Measurements from ENCODE around the gene PDE7B. TPM values are rescaled to one million over a fixed set of nuclear protein-coding genes. Genes with fewer than 3 reads are reported as not detected.
"Not testable (repeated sequence)": the region's sequence is repeated elsewhere in the genome, so short reads cannot be mapped to it uniquely, and the experiment has no call there.

Gene PDE7B
- total RNA-seq, 2 experiments from 2014 or later: not detected

DNA sequence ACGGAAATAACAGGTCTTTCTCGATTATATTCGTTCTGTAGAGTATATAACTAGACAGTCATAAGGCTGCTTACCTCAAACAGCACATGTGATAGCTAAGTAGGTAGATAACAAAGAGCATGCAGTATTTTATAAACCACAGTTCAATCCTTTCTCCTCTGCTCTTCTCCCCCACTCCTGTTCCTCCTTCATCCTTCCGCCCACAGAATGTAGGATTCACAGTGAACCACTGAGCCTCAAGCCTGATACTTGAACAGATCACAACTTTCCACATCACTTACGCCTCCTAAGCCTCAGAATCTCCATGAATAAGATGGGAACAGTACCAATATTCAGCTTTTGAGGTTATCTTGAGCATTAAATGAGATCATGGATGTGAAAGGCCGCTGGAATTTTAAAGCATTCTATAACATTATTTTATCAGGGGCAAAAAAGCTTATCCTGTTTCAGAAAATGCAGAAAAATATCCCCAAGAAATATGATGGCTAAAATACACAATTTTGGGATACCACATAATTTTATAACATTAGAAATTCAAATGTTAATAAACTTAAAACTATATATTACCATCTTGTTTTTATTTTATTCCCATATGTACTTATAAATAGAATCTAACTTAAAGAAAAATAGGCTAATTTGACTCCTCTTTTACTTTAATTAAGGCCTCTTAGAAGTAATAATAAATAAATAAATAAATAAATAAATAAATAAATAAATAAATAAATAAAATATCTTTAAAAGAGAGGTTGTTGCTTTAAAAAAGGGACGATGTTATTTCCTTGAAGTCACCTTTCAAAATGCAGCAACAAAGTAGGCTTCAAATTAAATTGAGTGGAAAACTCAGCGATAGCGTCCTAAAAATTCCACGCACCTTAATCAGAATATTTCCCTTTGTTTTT is 365.3 kb downstream of the PDE7B start:
- Histone ChIP-seq H3K4me2 (ENCODE audit: low read length) (no peak overlapping the region), H2AFZ (ENCODE audit: low read length) (no peak overlapping the region), H3K4me3 (ENCODE audit: low read depth, low read length, poor library complexity, severe bottlenecking) (no peak overlapping the region), H3K36me3 (ENCODE audit: insufficient read depth, low read length) (no peaks in the 10 kb centered on the region), H3K79me2 (ENCODE audit: insufficient read depth, low read depth, low read length) (no peaks in the 10 kb centered on the region), H3K4me1 (ENCODE audit: insufficient read depth, low read length, poor library complexity, severe bottlenecking) (no peaks in the 10 kb centered on the region), H3K9me2 (ENCODE audit: insufficient read depth, low read length) (no peaks in the 10 kb centered on the region), H3K27ac (ENCODE audit: low read depth, low read length, poor library complexity, severe bottlenecking) (no peak overlapping the region), H4K20me1 (ENCODE audit: insufficient read depth, low read length) (no peaks in the 10 kb centered on the region), H3K9me3 (ENCODE audit: low read length) (no peaks in the 10 kb centered on the region)
- ChIA-PET POLR2A (interaction anchor here (0.6 to 1.3 kb wide), 3 partner anchors 9 to 727 kb away, joined by 3 to 5 read pairs (median 3); no protein-coding TSS in a partner anchor), CTCF (ENCODE audit: unreplicated experiment) (interaction anchor here (0.8 kb wide), 1 partner anchor 10 kb away, joined by 5 read pairs; no protein-coding TSS in a partner anchor)
- TF ChIP-seq, protein P1, sequence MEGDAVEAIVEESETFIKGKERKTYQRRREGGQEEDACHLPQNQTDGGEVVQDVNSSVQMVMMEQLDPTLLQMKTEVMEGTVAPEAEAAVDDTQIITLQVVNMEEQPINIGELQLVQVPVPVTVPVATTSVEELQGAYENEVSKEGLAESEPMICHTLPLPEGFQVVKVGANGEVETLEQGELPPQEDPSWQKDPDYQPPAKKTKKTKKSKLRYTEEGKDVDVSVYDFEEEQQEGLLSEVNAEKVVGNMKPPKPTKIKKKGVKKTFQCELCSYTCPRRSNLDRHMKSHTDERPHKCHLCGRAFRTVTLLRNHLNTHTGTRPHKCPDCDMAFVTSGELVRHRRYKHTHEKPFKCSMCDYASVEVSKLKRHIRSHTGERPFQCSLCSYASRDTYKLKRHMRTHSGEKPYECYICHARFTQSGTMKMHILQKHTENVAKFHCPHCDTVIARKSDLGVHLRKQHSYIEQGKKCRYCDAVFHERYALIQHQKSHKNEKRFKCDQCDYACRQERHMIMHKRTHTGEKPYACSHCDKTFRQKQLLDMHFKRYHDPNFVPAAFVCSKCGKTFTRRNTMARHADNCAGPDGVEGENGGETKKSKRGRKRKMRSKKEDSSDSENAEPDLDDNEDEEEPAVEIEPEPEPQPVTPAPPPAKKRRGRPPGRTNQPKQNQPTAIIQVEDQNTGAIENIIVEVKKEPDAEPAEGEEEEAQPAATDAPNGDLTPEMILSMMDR (conservative IDR thresholded peaks at IDR 0.05; ENCODE audit: low read length): no peak
- no peak for TF ChIP-seq EZH2phosphoT487 (IDR thresholded peaks at IDR 0.05; ENCODE audit: borderline replicate concordance, low read depth, low read length)
- no TSS peak for BruUV-seq (replicated peaks)
- intact Hi-C loops (cut with micrococcal nuclease; ENCODE audit: unreplicated experiment): no loop called here
- DNase-seq (ENCODE audit: low spot score): no peak

DNA sequence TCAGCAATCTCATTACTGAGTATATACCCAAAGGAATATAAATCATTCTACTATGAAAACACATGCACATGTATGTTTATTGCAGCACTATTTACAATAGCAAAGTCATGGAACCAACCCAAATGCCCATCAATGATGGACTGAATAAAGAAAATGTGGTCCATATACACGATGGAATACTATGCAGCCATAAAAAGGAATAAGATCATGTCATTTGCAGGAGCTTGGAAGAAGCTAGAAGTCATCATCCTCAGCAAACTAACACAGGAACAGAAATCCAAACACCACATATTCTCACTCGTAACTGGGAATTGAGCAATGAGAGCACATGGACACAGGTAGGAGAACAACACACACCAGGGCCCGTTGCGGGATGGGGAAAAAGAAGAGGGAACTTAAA is 373.5 kb downstream of the PDE7B start:
- H3K79me2 ChIP-seq (ENCODE audit: insufficient read depth, low read depth, low read length); H3K27ac ChIP-seq (ENCODE audit: low read depth, low read length, poor library complexity, severe bottlenecking); H2AFZ ChIP-seq (ENCODE audit: low read length); POLR2A ChIA-PET; H3K9me3 ChIP-seq (ENCODE audit: low read length); H3K9me2 ChIP-seq (ENCODE audit: insufficient read depth, low read length); DNase-seq (ENCODE audit: low spot score); H3K36me3 ChIP-seq (ENCODE audit: insufficient read depth, low read length); CTCF ChIA-PET (ENCODE audit: unreplicated experiment); H4K20me1 ChIP-seq (ENCODE audit: insufficient read depth, low read length); H3K4me2 ChIP-seq (ENCODE audit: low read length); H3K4me3 ChIP-seq (ENCODE audit: low read depth, low read length, poor library complexity, severe bottlenecking); BruUV-seq (replicated peaks): not testable (repeated sequence)
- intact Hi-C loops (cut with micrococcal nuclease; ENCODE audit: unreplicated experiment): loop anchor here (5.0 to 10.0 kb wide), 4 partner anchors 92 to 773 kb away; no protein-coding TSS in a partner anchor
- H3K4me1 ChIP-seq (ENCODE audit: insufficient read depth, low read length, poor library complexity, severe bottlenecking): peaks cover 14% of the 10 kb centered on the region

DNA sequence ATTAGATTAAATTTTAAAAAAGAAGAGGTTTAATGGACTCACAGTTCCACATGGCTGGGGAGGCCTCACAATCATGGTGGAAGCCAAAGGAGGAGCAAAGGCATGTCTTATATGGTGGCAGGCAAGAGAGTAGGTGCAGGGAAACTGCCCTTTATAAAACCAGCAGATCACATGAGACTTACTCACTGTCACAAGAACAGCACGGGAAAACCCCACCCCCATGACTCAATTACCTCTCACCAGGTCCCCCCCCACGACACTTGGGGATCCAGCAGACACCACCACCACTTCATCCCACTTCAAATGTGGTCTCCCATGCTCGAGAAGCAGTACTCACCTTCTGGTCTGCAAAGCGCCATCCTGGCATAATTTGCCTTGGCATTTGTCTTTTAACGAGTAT is 374.0 kb downstream of the PDE7B start:
- H3K36me3 ChIP-seq (ENCODE audit: insufficient read depth, low read length): peaks cover 15% of the 10 kb centered on the region
- no peak for TF ChIP-seq EZH2phosphoT487 (IDR thresholded peaks at IDR 0.05; ENCODE audit: borderline replicate concordance, low read depth, low read length)
- TF ChIP-seq, protein P1 (conservative IDR thresholded peaks at IDR 0.05; ENCODE audit: low read length): no peak
- H4K20me1 ChIP-seq (ENCODE audit: insufficient read depth, low read length): no peaks in the 10 kb centered on the region
- H3K4me1 ChIP-seq (ENCODE audit: insufficient read depth, low read length, poor library complexity, severe bottlenecking): peaks cover 14% of the 10 kb centered on the region
- no peaks in the 10 kb centered on the region for H3K9me2 ChIP-seq (ENCODE audit: insufficient read depth, low read length)
- no peak overlapping the region for H3K27ac ChIP-seq (ENCODE audit: low read depth, low read length, poor library complexity, severe bottlenecking)
- no peaks in the 10 kb centered on the region for H3K9me3 ChIP-seq (ENCODE audit: low read length)
- no TSS peak for BruUV-seq (replicated peaks)
- no peaks in the 10 kb centered on the region for H3K79me2 ChIP-seq (ENCODE audit: insufficient read depth, low read depth, low read length)
- H3K4me2 ChIP-seq (ENCODE audit: low read length): 0 out of 2 replicates have a peak overlapping the region, but pooled peaks have one; percentile 29
- no peak for DNase-seq (ENCODE audit: low spot score)
- intact Hi-C loops (cut with micrococcal nuclease; ENCODE audit: unreplicated experiment): loop anchor here (5.0 to 10.0 kb wide), 4 partner anchors 92 to 773 kb away; no protein-coding TSS in a partner anchor
- peak overlapping the region; percentile 83; the same call in 1 of the 2 replicates for H2AFZ ChIP-seq (ENCODE audit: low read length)
- no peak overlapping the region for H3K4me3 ChIP-seq (ENCODE audit: low read depth, low read length, poor library complexity, severe bottlenecking)
- POLR2A ChIA-PET: interaction anchor here (1.0 to 1.7 kb wide), 3 partner anchors 9 to 101 kb away, joined by 3 to 5 read pairs (median 3); no protein-coding TSS in a partner anchor
- CTCF ChIA-PET (ENCODE audit: unreplicated experiment): interaction anchor here (1.3 kb wide), 2 partner anchors 64 to 84 kb away, joined by 3 to 4 read pairs; partner anchors contain the start of gene BCLAF1

All from OCI-LY7 (cell line).